Stomach smooth muscle (tissue), 2 donors: ENCODE measurements around the gene LAMC1.

ENCODE experiments used
- H3K27ac ChIP-seq: one replicate; pipeline ENCODE4 v1.7.0; 2013; ENCODE audit warnings: mild to moderate bottlenecking, low read length, inconsistent platforms
- H3K27me3 ChIP-seq, 2 donors: one replicate each; pipeline ENCODE4 v1.7.0; 2013; ENCODE audit warnings: low read length in 2 of 2; ENCODE audit not compliant: insufficient read depth in 2 of 2, control insufficient read depth in 1 of 2
- H3K36me3 ChIP-seq, 2 donors: one replicate each; pipeline ENCODE4 v1.7.0; 2013; ENCODE audit warnings: low read length in 2 of 2; ENCODE audit not compliant: control insufficient read depth in 2 of 2, insufficient read depth in 2 of 2
- H3K4me1 ChIP-seq: one replicate; pipeline ENCODE4 v1.7.0; 2013; ENCODE audit warnings: low read length; ENCODE audit not compliant: control insufficient read depth, insufficient read depth
- H3K4me3 ChIP-seq, 2 donors: one replicate each; pipeline ENCODE4 v1.7.0; 2013; ENCODE audit warnings: low read length in 2 of 2
- H3K9ac ChIP-seq, 2 donors: one replicate each; pipeline ENCODE4 v1.7.0; 2013; ENCODE audit warnings: low read length in 2 of 2, mild to moderate bottlenecking in 1 of 2
- H3K9me3 ChIP-seq, 2 donors: one replicate each; pipeline ENCODE4 v1.7.0; 2013; ENCODE audit warnings: low read length in 2 of 2; ENCODE audit not compliant: control insufficient read depth in 2 of 2
- donor health status: healthy.
- donor health status: Pancreatic carcinoma.

Gene LAMC1

DNA sequence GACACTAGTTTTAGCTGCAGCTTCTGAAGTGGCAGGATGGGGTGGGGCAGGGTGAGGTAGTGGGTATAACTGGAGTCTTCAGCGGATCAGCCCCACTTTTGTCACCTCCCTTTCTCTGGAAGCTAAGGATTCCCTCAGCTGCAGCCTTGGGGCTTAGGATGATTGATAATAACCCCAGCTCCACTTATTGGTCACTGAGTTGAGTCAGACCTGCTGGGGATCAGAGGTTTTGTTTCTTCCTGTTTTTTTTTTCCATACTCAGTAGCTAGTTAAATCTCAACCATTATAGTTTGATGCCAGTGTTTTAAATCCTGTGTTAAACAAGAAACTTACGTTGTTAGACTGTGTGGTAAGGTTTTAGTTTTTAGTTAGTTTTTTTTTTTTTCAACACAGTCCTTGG, 57.2 kb downstream of the LAMC1 start:
- Histone ChIP-seq H3K4me1 (peaks cover 13% of the 10 kb centered on the region), H3K9me3 (no peaks in the 10 kb centered on the region)

DNA sequence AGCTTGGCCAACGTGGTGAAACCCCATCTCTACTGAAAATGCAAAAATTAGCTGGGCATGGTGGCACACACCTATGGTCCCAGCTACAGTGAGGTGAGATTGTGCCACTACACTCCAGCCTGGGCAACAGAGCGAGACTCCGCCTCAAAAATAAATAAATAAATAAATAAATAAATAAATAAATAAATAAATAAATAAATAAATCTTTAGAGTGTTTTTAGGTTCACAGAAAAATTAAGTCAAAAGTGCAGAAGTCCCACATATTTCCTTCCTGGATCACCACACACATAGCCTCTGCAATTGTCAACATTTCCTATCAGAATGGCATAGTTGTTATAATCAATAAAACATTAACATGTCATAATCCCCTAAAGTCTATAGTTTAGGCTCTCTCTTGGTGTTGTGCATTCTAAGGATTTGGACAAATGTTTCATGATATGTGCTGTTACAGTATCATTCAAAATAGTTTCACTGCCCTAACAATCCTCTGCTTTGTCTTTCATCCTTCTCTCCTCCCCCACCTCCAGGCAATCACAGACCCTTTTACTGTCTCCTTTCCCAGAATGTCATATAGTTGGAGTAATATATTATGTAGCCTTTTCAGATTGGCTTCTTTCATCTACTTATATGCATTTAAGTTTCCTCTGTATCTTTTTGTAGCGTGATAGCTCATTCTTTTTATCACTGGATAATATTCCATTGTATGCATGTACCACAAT, 58.3 kb downstream of the LAMC1 start:
- Histone ChIP-seq H3K4me1 (peaks cover 9% of the 10 kb centered on the region), H3K4me3 (no peak overlapping the region), H3K27ac (no peak overlapping the region), H3K9me3 (no peaks in the 10 kb centered on the region), H3K9ac (no peak overlapping the region), H3K36me3 (no peaks in the 10 kb centered on the region), H3K27me3 (no peaks in the 10 kb centered on the region)

More for the DNA sequence above, 57.2 kb downstream of the LAMC1 start:
- no peak overlapping the region for H3K4me3 ChIP-seq
- H3K27ac ChIP-seq, result no peak overlapping the region
- no peaks in the 10 kb centered on the region for H3K27me3 ChIP-seq
- H3K36me3 ChIP-seq, result no peaks in the 10 kb centered on the region
- H3K9ac ChIP-seq, result no peak overlapping the region

DNA sequence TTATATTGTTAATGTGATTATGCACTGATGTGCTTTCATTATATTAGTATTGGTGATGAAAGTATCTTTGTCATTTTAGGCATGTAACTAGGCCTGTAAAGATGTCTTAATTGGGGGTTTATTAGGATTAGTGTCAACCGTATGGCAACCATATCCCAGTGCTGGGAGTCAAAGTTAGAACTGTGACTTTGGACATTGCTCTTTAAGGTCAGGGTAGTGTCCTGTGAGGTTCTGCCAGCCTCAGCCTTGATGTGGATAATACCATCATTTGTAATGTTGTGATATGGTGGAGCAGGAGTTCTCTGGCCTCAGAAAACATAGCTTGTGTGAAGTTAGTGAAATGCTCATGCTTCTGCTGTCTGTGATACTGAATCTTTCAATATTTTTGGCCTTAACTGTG, 59.4 kb downstream of the LAMC1 start:
- no peak overlapping the region for H3K9ac ChIP-seq
- no peaks in the 10 kb centered on the region for H3K9me3 ChIP-seq
- no peak overlapping the region for H3K27ac ChIP-seq
- peaks cover 4% of the 10 kb centered on the region for H3K4me1 ChIP-seq
- no peaks in the 10 kb centered on the region for H3K27me3 ChIP-seq
- no peaks in the 10 kb centered on the region for H3K36me3 ChIP-seq
- H3K4me3 ChIP-seq, result no peak overlapping the region

DNA sequence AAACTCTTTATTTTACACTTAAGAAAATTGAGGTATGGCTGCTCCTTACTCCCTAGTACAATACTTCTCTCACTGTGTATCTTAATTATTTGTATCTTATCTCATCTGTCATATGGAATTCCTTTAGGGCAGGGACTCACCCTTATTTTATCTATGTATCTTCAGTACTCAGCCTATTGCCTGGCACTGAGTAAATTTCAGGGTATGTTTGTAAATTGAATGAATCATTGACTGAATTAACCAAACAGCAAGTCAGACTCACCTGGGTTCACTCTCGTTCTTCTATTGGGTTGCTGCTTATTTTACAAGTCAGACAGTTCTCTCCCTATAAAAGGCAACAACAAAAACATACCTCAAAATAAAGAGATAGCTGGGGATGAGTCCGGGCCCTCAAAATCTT, 63.8 kb downstream of the LAMC1 start:
- Histone ChIP-seq H3K4me3 (no peak overlapping the region), H3K4me1 (peaks cover 15% of the 10 kb centered on the region), H3K27me3 (no peaks in the 10 kb centered on the region), H3K27ac (no peak overlapping the region), H3K36me3 (no peaks in the 10 kb centered on the region), H3K9ac (no peak overlapping the region), H3K9me3 (no peaks in the 10 kb centered on the region)

GRCh38 chr1:183089025-183089639, 65.9 kb downstream of the LAMC1 start:
- H3K4me1 ChIP-seq, result peaks cover 21% of the 10 kb centered on the region
- no peak overlapping the region for H3K4me3 ChIP-seq
- H3K27ac ChIP-seq, result no peak overlapping the region
- H3K27me3 ChIP-seq, result no peaks in the 10 kb centered on the region
- no peaks in the 10 kb centered on the region for H3K9me3 ChIP-seq
- no peaks in the 10 kb centered on the region for H3K36me3 ChIP-seq
- no peak overlapping the region for H3K9ac ChIP-seq

GRCh38 chr1:183090391-183091006, 67.3 kb downstream of the LAMC1 start:
- Histone ChIP-seq H3K4me1 (peaks cover 21% of the 10 kb centered on the region), H3K9ac (no peak overlapping the region), H3K9me3 (no peaks in the 10 kb centered on the region), H3K36me3 (no peaks in the 10 kb centered on the region), H3K4me3 (peak overlapping the region in 1 of 2 donors; percentile 17), H3K27ac (peak overlapping the region; percentile 68), H3K27me3 (no peaks in the 10 kb centered on the region)

- Histone ChIP-seq H3K27me3 (no peaks in the 10 kb centered on the region), H3K27ac (peak overlapping the region; percentile 68), H3K4me3 (no peak overlapping the region), H3K9ac (no peak overlapping the region), H3K4me1 (peaks cover 21% of the 10 kb centered on the region), H3K36me3 (no peaks in the 10 kb centered on the region), H3K9me3 (no peaks in the 10 kb centered on the region)
Measured at GRCh38 chr1:183091181-183091580, 68.0 kb downstream of the LAMC1 start.

- Histone ChIP-seq H3K27me3 (no peaks in the 10 kb centered on the region), H3K27ac (peak overlapping the region; percentile 19), H3K9me3 (no peaks in the 10 kb centered on the region), H3K9ac (no peak overlapping the region), H3K36me3 (no peaks in the 10 kb centered on the region), H3K4me3 (no peak overlapping the region), H3K4me1 (peaks cover 30% of the 10 kb centered on the region)
Measured at GRCh38 chr1:183092350-183092749, 69.1 kb downstream of the LAMC1 start.

DNA sequence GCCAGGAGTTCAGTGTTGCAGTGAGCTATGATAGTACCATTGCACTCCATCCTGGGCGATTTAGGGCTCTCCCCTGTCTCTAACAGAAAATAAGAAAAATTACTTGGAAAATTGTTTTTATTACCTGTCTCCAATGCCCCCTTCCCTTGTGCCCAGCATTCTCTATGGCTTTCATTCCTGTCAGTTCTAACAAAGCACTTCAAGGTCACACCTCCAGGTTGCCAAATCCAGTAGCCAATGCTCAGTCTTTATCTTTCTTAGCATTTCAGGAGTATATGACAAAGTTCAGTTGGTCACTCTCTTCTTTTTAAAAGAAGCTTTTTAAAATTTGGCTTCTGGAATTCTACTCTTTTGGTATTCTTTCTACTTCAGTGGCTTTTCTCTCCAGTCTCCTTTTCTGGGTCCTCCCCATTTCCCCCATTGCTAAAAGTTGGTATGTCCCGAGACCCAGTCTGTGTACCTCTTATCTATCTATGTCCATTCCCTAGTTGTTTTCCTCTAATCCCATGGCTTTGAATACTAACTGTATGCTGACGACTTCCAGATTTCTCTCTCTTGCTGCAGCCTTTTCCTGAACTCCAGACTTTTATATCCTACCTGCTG, 69.9 kb downstream of the LAMC1 start:
- no peak overlapping the region for H3K4me3 ChIP-seq
- no peaks in the 10 kb centered on the region for H3K36me3 ChIP-seq
- no peaks in the 10 kb centered on the region for H3K27me3 ChIP-seq
- H3K27ac ChIP-seq, result peak overlapping the region; percentile 20
- H3K4me1 ChIP-seq, result peaks cover 38% of the 10 kb centered on the region
- H3K9ac ChIP-seq, result no peak overlapping the region
- no peaks in the 10 kb centered on the region for H3K9me3 ChIP-seq

DNA sequence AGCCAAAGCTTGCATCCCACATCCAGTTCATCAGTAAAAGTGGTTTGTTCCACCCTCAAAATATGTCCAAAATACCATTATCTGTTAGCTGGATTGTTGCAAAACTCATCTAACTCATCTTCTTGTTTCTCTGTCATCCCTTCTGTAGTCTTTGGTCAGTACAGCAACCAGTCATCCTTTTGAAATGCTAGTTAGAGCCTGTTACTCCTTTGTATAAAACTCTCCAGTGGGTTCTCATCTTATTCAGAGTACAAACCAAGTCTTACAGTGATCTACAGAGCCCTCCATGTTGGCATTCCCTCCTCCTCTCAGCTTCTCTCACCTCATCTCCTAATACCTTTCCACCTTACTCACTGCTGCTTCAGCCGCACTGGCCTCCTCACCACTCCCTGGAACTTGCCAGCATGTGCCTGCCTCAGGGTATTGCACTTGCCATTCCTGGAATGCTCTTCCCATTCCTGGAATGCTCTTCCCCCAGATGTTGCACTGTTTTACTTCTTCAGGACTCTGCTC, 70.6 kb downstream of the LAMC1 start:
- Histone ChIP-seq H3K9ac (no peak overlapping the region), H3K4me1 (peaks cover 38% of the 10 kb centered on the region), H3K4me3 (no peak overlapping the region), H3K9me3 (no peaks in the 10 kb centered on the region), H3K27me3 (no peaks in the 10 kb centered on the region), H3K36me3 (no peaks in the 10 kb centered on the region), H3K27ac (peak overlapping the region; percentile 20)
